HG02870 (cell line): ENCODE data around the gene REM2.

Experiments
- ATAC-seq: cut with Tn5 transposase; IDR thresholded peaks from one replicate; pipeline ENCODE4 v1.9.1; 2021; ENCODE audit warnings: mild to moderate bottlenecking, moderate library complexity; ENCODE audit not compliant: unreplicated experiment

REM2 gene, protein sequence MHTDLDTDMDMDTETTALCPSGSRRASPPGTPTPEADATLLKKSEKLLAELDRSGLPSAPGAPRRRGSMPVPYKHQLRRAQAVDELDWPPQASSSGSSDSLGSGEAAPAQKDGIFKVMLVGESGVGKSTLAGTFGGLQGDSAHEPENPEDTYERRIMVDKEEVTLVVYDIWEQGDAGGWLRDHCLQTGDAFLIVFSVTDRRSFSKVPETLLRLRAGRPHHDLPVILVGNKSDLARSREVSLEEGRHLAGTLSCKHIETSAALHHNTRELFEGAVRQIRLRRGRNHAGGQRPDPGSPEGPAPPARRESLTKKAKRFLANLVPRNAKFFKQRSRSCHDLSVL

DNA sequence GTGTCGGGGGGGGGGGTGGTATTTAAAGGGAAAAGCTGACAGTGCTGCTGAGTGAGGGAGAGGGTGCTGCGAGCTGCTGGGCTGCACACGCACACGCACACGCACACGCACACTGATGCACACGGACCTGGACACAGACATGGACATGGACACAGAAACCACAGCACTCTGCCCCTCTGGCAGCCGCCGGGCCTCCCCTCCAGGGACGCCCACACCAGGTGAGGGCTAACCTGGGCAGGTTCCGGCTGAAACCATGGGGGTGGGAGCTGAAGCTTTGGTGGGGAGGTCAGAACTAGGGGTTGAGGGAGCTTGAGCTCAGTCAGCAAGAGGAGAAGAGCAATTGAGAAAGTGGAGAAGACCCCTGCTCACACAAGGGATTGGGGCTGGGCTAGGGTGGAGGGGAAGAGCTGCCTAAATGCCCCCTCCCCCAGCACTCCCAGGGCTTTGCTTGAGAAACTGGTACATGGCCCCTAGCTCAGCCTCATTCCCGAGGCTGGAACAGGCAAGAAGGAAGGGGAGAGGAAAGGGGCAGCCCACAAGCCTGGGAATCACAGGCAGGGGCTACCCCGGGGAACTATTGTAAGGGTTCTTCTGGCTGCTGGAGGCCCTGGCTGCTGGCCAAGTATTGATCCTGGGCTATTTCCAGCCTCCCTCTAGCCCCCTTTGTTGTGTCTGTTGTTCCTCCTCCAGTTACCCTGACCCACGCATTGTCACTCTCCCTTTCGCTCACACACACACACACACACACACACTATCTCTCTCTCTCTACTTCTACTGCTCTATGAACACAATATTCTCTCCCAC is at the start of gene REM2:
TSS of gene REM2 (plus strand) at position 50 of the 804 bp plus-strand sequence. CDS start at position 116, 66 bp downstream.
- no peak for ATAC-seq

DNA sequence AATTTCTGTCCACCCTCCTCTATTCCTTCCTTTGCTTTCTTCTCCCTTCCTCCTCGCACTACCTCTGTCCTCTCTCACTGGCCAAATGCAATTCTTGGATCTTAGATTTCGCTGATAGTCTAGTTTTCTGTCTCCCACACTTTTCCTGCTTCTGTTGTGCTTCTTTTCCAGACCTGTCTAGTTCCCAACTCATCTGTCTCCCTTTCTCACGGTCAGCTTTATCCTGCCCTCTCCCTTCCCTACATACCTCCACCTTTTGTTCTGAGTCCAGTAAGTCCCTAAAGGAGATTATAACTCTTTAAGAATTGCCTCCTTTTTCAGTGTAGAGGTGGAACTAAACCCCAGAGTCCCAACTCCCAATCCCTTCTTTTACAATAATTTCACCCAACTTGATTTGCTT is 47.5 kb upstream of the REM2 start:
- ATAC-seq, result no peak

DNA sequence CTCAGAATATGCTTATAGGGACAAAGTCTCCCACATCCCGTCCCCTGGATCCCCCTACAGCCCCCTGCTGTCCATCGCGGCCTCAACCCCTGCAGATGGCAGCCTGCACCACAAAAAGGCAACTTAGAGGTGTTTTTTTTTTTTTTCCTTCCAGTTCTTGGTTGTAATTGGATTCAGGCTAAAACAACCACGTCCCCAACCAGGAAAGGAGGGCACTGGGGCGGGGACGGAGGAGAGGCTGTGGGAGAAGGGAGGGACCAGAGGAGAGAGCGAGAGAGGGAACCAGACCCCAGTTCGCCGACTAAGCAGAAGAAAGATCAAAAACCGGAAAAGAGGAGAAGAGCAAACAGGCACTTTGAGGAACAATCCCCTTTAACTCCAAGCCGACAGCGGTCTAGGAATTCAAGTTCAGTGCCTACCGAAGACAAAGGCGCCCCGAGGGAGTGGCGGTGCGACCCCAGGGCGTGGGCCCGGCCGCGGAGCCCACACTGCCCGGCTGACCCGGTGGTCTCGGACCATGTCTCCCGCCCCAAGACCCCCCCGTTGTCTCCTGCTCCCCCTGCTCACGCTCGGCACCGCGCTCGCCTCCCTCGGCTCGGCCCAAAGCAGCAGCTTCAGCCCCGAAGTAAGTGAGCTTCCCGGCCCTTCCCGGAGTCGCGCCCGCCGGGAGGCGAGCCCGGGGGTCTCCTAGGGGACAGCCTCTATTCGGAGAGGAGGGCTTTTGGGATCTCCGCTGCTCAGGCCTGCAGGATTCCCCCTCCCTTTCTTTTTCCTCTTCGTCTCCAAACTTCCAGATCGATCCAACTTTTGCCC is 46.5 kb upstream of the REM2 start, which contains the start of gene MMP14:
TSS of gene MMP14 (plus strand) at position 285 of the 813 bp plus-strand sequence. CDS start at position 518, 233 bp downstream.
- no peak for ATAC-seq

DNA sequence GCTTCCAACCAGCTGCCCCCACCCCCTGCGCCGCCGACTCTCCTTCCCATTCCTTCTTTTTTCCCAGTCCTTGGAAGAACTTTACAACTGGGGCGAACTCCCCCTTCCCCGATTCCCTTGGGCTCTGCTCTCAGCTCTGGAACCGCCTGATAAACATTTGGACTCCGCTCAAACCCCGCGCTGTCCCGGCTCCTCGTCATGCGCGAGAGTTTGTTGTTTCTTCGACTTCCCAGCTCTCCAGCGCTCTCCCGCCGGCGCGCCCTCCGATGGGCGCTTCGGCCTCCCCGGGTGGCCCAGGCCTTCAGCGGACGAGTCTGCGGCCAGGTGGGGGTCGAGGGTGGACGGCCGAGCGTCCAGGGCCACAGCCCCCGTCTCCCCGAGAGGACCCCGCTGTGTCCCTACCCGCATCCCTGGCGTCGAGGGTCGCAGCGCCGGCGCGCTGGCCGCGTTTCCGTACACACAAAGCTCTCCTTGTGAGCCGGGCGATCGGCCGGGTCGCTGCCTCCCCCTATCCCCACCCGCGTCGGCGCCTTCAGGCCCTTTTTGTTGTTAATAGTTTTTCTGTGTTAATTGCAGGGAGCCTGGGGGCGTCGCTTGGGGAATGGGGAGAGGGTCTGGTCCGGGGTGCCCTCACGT is 45.8 kb upstream of the REM2 start:
- ATAC-seq, result no peak

DNA sequence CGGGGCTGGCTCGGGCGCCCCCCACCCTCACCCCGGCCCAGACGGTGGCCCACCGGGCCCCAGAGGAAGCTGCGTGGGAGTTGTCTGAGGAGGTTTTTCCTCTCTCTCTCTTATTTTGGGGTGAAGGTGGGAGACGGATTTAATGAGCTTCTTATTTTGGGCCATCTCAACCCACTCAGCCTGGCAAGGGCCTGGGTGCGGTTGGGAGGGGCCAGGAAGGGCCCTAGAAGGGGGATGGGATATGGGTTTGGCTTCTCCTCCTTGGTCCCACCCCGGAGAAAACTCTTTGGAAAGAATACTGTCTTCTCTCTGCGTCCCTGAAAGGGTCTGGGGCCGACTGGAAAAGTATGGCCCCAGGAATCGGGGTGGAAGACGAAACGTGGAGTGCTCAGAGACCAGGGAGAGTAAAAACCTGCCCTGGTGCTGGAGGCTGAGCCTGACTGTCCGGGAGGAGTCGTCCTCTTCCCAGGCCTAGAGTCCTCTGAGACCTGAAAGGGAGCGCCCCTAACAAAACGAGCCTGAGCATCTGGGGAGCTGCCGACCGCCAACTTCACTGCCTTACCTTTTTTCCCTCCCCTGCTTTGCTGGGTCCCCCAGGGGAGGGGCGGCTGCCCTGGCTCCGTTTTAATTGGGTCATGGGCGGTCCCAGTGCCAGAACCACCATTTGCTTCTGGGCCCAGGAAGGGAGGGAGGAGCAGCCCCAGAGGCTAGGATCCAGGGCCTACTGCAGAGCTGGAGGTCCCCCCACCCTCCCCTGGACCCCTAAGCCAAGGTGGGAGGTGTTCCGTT is 45.1 kb upstream of the REM2 start:
- ATAC-seq, result no peak

DNA sequence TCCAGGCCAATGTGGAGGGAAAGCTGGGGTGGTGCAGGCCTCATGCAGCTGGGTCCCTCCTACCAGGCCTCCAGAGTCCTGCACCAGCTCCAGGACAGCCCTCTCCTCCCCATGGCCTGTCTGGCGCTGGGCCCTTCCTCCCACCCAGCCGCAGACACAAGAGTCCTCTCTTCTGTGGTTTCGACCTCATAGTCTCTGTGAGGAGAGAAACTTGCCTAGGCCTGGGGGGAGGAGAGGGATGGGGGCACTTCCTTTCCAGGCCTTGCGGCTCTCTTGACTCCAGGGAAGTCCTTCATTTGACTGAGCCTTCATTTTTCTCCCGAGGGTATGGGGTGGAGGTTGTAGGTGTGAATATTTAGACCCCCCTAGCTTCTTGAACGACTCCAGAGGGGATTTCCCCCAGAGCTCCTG is 44.4 kb upstream of the REM2 start:
- ATAC-seq, result no peak

DNA sequence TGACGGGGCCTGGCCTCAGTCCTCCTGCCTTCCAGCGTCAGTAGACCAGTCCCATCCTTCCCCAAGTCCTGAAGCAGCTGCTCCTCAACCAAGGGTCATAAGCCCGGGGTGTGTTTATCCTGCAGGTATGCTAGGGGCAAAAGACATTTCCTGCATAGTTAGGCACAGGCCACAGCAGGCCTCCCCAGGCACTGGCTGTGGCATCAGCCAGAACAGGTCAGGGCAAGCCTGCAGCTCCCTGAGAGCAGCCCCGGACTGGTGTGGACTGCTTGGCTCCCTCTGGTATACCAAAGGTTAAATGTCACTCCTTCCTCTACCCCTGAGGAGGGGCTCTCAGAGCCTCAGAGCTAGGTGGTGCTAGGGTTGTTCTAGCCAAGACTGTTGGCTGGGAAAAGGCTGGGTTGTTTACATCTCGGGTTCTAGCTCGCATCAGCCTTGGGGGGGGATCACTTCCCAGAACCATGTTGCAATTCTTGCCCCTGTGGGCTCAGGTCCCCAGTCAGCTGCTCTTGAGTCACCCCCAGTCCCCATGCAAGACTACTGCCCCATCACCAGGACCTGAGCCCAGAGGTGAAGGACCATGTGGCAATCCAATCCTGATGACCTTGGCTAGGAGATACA is 43.8 kb upstream of the REM2 start:
- no peak for ATAC-seq

DNA sequence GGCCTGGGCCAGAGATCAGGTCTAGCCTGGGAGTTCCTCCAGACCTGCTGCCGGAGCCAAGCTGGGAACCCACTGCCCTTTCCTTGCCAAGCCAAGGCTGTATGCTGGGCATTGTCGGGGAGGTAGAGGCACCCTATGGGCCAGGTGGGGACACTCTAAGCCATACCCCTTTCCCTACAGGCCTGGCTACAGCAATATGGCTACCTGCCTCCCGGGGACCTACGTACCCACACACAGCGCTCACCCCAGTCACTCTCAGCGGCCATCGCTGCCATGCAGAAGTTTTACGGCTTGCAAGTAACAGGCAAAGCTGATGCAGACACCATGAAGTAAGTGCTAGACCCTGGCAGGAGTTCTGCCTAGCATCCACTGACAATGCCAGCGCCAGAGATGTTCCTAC is 41.7 kb upstream of the REM2 start:
- no peak for ATAC-seq

DNA sequence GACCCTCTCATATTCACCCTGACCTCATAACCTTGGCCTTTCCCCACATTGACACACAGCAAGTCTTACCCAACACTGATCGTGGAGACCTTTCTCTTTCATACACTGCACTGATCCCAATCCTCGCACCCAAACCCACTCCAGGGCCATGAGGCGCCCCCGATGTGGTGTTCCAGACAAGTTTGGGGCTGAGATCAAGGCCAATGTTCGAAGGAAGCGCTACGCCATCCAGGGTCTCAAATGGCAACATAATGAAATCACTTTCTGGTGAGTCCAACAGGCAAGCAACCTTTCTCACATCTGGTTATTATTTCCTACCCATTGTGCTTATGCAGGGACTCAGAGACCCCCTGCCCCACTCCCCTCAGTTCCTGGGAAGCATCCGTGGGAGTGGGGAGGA is 41.3 kb upstream of the REM2 start:
- no peak for ATAC-seq

DNA sequence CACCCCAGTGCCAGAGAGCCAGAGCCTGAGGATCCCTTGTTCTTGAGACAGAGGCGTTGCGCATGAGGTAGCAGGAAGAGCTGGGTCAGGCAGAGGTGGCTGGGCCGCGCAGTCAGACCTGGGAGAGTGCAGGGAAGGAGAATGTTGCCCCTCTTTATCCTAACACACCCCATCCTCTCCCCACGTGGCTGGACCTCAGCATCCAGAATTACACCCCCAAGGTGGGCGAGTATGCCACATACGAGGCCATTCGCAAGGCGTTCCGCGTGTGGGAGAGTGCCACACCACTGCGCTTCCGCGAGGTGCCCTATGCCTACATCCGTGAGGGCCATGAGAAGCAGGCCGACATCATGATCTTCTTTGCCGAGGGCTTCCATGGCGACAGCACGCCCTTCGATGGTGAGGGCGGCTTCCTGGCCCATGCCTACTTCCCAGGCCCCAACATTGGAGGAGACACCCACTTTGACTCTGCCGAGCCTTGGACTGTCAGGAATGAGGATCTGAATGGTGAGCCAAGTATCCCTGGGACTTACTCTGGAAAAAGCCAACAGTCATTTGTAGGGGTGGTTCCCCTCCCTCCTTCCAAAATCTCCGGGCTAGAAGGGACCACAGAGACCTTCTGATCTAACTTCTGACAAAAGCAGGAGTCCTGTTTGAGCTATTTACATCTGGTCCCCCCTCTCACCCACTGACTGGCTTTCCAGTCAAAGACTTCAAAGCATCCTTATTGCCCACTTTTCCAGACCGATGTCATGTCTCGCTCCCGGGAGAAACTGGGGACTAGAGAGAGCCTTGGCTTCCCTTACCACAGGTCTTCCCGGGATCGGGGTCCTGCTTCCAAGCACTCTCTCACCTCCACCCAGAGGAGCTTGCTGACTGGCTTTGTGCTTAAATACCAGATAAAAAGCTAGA is 40.6 kb upstream of the REM2 start:
- ATAC-seq, result no peak

DNA sequence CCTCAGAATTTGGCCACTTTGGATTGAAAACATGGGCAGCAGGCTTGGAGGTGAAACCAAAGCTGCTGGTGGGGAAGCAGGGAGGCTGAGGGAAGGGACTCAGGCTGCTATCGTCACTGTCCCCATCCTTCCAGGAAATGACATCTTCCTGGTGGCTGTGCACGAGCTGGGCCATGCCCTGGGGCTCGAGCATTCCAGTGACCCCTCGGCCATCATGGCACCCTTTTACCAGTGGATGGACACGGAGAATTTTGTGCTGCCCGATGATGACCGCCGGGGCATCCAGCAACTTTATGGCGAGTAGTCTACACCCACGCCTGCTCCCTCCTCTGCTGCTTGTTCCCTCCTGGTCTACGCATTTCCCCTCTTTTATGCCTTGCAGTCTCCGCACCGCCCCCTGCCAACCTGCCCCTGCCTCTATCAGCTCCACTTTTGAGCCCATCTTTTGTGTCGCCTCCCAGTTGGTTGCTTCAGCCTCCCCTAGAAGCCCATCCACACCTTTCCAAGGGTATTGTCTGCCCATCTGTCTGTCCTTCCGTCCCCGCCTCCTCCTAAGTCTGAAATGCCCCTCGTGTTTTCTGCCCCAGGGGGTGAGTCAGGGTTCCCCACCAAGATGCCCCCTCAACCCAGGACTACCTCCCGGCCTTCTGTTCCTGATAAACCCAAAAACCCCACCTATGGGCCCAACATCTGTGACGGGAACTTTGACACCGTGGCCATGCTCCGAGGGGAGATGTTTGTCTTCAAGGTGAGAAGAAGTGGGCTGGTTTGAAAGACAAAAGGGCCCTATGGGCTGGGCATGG is 39.7 kb upstream of the REM2 start:
- no peak for ATAC-seq

DNA sequence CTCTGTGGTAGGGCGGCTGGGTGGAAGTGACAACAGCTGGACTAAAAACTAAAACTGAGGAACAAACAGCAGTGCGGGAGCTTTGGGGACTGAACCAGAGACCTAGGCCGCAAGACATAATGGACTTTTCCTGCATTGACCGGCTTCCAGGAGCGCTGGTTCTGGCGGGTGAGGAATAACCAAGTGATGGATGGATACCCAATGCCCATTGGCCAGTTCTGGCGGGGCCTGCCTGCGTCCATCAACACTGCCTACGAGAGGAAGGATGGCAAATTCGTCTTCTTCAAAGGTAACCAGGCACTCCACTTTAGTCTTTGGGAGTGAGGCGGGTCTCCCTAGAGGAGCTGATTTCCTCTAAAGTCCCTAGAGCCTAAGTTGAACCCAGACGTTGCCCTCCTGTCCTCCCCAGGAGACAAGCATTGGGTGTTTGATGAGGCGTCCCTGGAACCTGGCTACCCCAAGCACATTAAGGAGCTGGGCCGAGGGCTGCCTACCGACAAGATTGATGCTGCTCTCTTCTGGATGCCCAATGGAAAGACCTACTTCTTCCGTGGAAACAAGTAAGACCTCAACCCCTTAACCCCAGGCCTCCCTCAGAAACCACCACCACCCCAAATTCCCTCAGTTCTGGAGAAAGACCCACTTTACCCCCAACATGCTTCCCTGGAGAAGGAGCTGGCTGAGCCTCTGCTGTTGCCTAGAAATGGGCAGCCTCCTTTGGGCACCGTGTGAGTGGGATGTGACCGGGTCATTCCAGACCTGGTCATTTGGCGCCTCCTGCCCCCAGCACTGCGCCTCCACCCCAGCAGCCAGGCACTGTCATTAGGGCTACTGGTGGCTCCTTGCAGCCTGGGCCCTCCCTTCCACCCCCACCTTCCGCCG is 38.6 kb upstream of the REM2 start:
- no peak for ATAC-seq

DNA sequence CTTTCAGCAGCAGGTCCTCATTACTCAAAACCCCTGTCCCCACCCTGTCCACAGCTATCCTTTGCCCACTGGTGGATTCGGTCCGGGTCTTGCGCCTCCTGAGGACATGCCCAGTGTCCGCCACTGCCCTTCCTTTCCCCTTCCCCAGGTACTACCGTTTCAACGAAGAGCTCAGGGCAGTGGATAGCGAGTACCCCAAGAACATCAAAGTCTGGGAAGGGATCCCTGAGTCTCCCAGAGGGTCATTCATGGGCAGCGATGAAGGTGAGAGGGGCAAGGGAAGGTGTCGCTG is 38.0 kb upstream of the REM2 start:
- ATAC-seq, result no peak

DNA sequence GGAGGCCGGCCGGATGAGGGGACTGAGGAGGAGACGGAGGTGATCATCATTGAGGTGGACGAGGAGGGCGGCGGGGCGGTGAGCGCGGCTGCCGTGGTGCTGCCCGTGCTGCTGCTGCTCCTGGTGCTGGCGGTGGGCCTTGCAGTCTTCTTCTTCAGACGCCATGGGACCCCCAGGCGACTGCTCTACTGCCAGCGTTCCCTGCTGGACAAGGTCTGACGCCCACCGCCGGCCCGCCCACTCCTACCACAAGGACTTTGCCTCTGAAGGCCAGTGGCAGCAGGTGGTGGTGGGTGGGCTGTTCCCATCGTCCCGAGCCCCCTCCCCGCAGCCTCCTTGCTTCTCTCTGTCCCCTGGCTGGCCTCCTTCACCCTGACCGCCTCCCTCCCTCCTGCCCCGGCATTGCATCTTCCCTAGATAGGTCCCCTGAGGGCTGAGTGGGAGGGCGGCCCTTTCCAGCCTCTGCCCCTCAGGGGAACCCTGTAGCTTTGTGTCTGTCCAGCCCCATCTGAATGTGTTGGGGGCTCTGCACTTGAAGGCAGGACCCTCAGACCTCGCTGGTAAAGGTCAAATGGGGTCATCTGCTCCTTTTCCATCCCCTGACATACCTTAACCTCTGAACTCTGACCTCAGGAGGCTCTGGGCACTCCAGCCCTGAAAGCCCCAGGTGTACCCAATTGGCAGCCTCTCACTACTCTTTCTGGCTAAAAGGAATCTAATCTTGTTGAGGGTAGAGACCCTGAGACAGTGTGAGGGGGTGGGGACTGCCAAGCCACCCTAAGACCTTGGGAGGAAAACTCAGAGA is 37.0 kb upstream of the REM2 start:
- no peak for ATAC-seq

DNA sequence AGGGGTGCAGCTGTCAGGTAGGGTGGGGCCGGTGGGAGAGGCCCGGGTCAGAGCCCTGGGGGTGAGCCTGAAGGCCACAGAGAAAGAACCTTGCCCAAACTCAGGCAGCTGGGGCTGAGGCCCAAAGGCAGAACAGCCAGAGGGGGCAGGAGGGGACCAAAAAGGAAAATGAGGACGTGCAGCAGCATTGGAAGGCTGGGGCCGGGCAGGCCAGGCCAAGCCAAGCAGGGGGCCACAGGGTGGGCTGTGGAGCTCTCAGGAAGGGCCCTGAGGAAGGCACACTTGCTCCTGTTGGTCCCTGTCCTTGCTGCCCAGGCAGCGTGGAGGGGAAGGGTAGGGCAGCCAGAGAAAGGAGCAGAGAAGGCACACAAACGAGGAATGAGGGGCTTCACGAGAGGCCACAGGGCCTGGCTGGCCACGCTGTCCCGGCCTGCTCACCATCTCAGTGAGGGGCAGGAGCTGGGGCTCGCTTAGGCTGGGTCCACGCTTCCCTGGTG is 36.2 kb upstream of the REM2 start:
- ATAC-seq, result no peak
